ENCODE results near the gene TADA1.
A peak's percentile ranks its signal among the peaks of the same experiment; 100 is the strongest.

The TADA1 gene

GRCh38 chr1:166875734-166876539 lies at the start of gene TADA1:
TADA1 (minus strand) TSS chr1:166876264; CDS start chr1:166876233, 31 bp downstream.
- DNase-seq = peak; percentile 100

DNA sequence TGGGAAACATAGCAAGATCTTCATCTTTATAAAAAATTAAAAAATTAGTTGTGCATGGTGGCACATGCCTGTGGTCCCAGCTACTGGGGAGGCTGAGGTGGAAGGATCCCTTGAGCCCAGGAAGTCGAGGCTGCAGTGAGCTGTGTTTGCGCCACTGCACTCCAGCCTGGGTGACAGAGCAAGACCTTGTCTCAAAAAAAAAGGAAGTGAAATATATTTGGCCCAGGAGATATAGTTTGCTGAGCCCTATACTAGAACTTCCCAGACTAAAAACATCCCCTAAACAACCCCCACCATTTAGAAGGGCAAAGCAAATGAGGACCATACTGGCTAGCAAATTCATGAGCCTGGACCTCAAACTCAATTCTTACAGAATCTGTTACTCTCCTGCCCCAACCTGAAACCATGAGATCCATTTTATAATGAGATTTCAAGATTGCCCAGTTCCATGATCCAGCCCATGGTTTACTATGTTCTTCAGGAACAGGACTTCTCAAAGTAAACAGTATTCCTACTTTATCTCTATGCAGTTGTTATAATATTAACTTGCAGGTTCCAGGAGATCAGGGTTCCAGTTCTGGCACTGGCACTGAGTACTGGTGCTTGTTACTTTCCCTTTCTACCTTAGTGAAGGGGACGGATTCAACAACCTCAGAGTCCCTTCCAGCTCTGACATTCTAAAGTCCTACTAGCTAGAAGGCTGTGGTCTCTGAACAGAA lies 48.9 kb upstream of the TADA1 start:
- DNase-seq = no peak

DNA sequence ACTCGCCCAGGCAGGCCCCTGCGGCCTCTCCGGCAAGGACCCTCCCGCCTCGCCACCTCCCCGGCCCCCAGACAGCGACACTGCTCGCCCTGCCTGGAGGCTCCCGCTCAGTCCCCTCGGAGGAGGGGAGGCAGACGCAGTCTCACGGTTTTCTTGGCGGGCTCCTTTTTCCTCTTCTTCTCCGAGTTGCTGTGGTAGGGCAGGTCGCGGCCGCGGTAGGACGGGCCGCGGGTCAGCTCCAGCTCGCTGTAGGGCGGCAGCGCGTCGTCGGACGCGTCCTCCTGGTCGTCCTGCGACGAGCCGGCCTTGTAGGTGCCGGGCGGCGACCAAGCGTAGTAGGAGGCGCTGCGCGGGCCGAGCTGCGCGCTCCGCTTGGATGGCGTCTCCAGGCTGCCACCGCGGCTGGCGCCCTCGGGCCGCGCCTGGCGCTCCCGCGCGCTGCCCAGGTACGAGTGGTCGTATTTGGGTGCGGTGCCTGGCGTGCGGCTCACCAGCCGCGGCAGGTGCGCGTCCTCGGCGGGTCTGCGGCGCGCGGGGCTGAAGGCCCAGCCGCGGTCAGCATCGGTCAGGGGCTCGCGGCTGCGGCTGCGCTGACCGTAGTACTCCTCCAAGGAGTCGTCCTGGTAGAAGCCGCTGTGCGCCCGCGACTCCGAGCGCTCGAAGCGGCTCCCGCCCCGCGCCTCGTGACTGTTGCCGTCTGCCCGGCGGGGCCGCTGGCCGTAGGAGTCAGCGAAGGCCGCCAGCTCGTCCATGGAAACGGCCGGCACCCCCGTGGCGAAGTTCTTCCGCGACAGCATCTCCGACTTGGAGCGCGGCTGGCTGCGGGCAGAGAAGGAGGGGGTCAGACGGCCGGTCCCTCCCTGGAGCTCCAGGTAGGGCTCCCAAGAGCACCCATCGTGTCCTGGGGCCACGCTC lies 44.8 kb upstream of the TADA1 start:
- DNase-seq = no peak

DNA sequence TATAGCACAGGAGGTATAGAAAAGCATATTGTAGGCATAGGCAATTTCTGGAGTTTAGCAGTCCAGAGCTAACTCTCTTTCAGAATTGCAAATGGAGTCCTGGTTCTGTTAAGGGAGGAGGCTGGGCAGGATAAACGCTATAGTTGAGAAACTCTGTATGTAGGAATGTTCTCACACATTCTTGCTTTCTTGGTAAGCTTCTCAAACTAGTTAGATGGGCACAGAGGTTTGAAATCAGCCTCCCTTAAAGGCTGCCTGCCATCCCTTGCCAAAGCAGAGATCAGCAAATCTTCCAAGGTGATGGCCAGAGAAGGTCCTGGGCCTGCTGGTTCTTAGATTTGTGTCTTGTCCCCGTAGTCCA lies 42.9 kb upstream of the TADA1 start:
- no peak for DNase-seq

- DNase-seq = no peak
These were observed 42.3 kb upstream of the TADA1 start for GRCh38 chr1:166918088-166918955.

DNA sequence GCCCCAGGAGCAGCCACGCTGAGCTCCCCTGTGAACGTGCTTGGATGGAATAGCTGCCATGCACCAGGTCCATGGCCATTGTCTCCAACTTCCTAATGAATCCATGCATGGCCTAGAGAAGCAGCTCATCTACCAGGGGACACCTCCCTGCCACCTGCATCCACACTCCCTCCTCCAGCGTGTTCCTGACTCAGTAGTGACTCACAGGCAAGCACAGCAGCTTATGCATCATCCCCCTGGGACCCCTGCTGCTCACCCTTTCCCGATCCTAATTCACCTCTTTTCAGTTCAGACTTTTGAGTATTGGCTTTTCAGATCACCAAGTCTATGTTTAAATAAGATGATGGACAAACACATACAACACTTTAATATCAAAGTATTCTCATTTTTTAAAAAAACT lies 39.9 kb upstream of the TADA1 start:
- DNase-seq = no peak

- DNase-seq = no peak
These were observed 39.0 kb upstream of the TADA1 start for GRCh38 chr1:166915042-166915441.

- DNase-seq = no peak
These were observed 38.0 kb upstream of the TADA1 start for GRCh38 chr1:166914111-166914510.

- no peak for DNase-seq
These were observed 35.6 kb upstream of the TADA1 start for GRCh38 chr1:166911624-166912023.

- peak; percentile 96 for DNase-seq
These were observed 34.4 kb upstream of the TADA1 start for GRCh38 chr1:166910396-166910994.

GRCh38 chr1:166908942-166909341 lies 32.9 kb upstream of the TADA1 start:
- no peak for DNase-seq

GRCh38 chr1:166907763-166908162 lies 31.7 kb upstream of the TADA1 start:
- DNase-seq = no peak

DNA sequence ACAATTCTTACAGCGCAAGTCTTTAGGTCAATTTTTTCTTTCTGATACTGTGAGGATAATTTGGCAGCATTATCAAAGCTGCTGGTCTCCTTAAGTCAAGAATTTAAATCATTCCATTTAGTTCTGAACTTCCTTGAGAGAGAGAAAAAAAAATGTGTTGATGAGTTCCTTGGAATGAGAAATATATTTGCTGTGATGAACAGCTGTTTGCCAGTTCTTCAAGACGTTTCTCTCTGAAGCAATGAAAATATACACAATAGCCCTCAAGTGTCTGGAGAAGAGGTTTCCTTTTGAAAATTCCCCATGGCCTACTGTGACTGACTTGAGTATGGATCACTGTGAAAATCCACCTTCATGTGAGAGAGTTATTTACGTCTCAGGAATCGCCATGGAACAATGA lies 31.0 kb upstream of the TADA1 start:
- no peak for DNase-seq

DNA sequence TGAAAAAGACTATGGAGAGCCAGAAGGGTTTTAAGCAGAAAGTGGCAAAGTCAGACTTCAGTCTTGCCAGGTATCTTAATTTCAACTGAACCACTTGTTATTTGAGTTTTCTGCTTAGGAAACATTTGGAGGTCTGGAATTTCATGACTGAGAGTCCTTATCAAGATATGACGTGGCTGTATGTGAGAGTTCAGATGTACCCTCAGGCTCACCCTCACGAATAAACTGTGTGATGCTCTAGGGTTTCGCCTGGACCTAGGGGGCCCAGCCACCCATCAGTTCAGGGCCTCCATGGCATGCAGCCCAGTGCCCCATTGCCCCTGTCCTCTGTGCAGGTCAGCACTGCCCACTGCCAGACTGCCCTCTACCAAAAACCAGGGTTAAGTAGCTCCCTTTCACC lies 30.6 kb upstream of the TADA1 start:
- no peak for DNase-seq

DNA sequence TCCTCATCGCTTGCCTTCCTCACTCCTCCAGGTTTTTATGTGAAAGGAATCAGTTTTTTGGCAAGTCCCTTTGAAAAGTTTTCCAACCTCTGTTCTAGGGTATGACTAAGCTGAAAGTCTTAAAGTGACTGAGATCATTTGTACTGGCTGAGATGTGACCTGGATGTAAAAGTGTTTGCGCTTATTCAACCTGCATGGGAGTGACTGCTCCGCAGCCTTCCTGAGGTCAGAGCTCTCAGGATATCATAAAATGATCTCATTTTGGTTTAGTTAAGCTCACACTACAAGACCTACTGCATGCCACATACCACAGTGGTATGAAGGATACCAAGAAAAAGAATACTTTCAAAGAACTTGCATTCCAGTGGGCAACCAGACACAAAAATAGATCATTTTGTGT lies 29.8 kb upstream of the TADA1 start:
- DNase-seq = no peak

- no peak for DNase-seq
These were observed 29.1 kb upstream of the TADA1 start for GRCh38 chr1:166905136-166905535.

DNA sequence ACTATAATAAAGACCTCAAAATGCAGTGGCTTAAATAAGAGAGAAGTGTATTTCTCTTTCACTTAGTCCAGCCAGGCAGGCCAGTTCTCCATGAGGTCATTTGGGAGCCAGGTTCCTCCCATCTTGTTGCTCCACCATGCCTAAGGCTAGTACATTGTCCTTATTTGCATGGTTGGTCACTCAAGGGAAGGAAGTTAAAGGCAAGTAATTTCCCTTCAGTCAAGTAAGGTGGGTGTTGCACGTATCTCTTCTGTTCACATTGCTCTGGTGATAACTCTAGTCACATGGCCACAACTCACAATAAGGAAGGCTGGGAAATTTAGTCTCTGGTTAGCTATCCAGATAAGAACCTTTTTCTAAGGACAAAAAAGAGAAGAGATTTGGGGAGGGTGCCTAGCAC lies 27.2 kb upstream of the TADA1 start:
- no peak for DNase-seq

DNA sequence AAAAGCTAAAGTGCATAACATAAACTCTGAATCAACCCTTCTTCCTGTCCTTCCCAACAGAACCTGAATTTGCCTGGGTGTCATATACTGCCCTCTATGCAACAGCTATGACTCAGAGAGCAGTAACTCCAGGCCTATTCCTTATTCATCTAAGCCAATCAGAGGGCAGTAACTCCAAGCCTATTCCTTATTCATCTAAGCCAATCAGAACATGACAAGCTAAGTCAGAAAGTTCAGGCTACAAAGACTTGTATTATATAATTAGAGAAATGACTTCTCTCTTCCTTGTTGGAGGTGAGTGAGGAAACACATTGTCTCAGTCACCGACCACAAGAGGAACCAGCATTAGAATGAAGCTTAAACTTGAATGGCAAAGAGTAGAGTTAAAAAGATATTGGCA lies 26.2 kb upstream of the TADA1 start:
- DNase-seq = no peak

DNA sequence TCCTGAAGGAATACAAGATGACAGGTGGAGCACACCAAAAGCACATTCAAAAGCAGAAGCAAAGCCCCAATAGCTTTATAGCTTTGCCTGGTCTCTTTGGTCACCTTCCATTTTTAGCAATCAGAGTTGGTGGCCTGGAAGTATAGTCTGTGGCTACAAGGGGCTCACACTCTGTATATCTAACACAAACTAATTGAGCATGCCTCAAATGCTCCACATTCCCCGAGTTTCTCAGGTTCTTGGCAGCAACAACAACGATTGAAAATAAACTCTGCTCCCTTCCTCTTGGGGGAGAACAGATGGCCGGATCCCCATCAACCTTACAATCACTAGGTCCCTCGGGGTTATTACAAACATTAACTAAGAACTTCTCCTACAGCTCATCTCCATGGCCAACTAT lies 24.9 kb upstream of the TADA1 start:
- no peak for DNase-seq

GRCh38 chr1:166899769-166900168 lies 23.7 kb upstream of the TADA1 start:
- no peak for DNase-seq

GRCh38 chr1:166895766-166896165 lies 19.7 kb upstream of the TADA1 start:
- no peak for DNase-seq

GRCh38 chr1:166889776-166890175 lies 13.7 kb upstream of the TADA1 start:
- DNase-seq = no peak

All from NCI-H187 treated with DMSO at 0.1 percent for 48 hours (cell line).